Neural progenitor cell (in vitro differentiated cells): ENCODE data around the gene LRIT1.

Experiments
- EZH2 ChIP-seq: fragments of 200-600 bp; sonication (generic); IDR thresholded peaks from 2 replicates; pipeline ENCODE4 v1.6.1; 2017; ENCODE audit warnings: antibody characterized with exemption, mild to moderate bottlenecking, moderate library complexity
- EZH2phosphoT487 ChIP-seq: fragments of 200-600 bp; sonication (generic); IDR thresholded peaks from 2 replicates; pipeline ENCODE4 v1.6.1; 2017; ENCODE audit warnings: antibody characterized with exemption
- TF ChIP-seq, protein P1 (sequence below): fragments of 200-600 bp; sonication (generic); IDR thresholded peaks from 2 replicates; pipeline ENCODE4 v1.5.1; 2017; ENCODE audit warnings: antibody characterized with exemption, mild to moderate bottlenecking

DNA sequence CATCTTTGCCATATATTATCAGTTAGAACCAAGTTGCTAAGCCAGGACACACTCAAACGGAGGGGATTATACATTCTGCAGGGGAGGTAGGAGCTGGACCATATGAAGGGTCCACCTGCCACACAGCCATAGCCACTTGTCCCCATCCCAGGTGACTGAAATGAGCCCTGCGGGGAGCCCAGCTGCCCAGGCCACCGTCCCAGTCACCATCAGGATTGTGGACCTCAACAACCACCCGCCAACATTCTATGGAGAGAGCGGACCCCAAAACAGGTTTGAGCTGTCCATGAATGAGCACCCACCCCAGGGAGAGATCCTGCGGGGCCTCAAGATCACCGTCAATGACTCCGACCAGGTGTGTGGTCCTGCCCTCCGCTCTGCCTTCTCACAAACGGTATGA, 33.3 kb downstream of the LRIT1 start:
- TF ChIP-seq, protein P1, sequence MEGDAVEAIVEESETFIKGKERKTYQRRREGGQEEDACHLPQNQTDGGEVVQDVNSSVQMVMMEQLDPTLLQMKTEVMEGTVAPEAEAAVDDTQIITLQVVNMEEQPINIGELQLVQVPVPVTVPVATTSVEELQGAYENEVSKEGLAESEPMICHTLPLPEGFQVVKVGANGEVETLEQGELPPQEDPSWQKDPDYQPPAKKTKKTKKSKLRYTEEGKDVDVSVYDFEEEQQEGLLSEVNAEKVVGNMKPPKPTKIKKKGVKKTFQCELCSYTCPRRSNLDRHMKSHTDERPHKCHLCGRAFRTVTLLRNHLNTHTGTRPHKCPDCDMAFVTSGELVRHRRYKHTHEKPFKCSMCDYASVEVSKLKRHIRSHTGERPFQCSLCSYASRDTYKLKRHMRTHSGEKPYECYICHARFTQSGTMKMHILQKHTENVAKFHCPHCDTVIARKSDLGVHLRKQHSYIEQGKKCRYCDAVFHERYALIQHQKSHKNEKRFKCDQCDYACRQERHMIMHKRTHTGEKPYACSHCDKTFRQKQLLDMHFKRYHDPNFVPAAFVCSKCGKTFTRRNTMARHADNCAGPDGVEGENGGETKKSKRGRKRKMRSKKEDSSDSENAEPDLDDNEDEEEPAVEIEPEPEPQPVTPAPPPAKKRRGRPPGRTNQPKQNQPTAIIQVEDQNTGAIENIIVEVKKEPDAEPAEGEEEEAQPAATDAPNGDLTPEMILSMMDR: no peak
- TF ChIP-seq EZH2 (no peak), EZH2phosphoT487 (no peak)
